ENCODE data around the gene AARS2. TPM values are rescaled to one million over a fixed set of nuclear protein-coding genes. Genes with fewer than 3 reads are reported as not detected.

The AARS2 gene
- total and polyA plus RNA-seq, 2 of the 4 experiments (the other 2 are of a cell fraction): 9.1 to 10.4 TPM

DNA sequence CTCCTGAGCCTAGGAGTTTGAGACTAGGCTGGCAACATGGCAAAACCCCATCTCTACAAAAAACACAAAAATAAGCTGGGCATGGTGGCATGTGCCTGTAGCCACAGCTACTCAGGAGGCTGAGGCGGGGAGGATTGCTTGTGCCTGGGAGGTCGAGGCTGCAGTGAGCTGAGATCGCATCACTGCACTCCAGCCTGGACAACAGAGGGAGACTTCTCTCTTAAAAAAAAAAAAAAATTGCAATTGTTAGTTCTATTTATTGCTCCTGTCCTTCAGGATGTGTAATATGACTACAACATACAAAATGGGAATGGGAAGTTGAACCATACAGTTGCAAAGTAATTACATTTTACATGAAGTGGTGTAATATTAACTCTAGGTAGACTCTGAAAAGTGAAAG is 8.1 kb upstream of the AARS2 start:
- Histone ChIP-seq H3K4me3 (ENCODE audit: insufficient read depth, low read depth, low read length) (no peak overlapping the region), H3K27me3 (ENCODE audit: control insufficient read depth, insufficient read depth, low read length) (peaks cover 41% of the 10 kb centered on the region), H3K27ac (ENCODE audit: insufficient read depth, low read length) (no peak overlapping the region), H3K23ac (ENCODE audit: low read depth, low read length) (no peak overlapping the region), H3K36me3 (ENCODE audit: control insufficient read depth, insufficient read depth, low read length) (no peaks in the 10 kb centered on the region), H3K9me1 (ENCODE audit: insufficient read depth, low read length) (no peaks in the 10 kb centered on the region), H4K5ac (ENCODE audit: low read depth, low read length) (no peak overlapping the region), H3K18ac (ENCODE audit: low read depth, low read length) (no peak overlapping the region), H3K4me1 (ENCODE audit: control insufficient read depth, insufficient read depth, low read length) (no peaks in the 10 kb centered on the region), H4K91ac (ENCODE audit: insufficient read depth, low read depth, low read length) (no peak overlapping the region), H2BK5ac (ENCODE audit: low read depth, low read length, poor library complexity, severe bottlenecking) (no peak overlapping the region), H4K8ac (ENCODE audit: low read depth in 2 of 2, low read length in 2 of 2) (no peak overlapping the region), H2AFZ (replicated peaks; ENCODE audit: low read length, poor library complexity) (no peak overlapping the region), H3K79me1 (ENCODE audit: low read depth in 1 of 2, low read length in 2 of 2) (no peaks in the 10 kb centered on the region), H3K4me2 (ENCODE audit: low read depth, low read length) (no peak overlapping the region), H3K9me3 (ENCODE audit: control insufficient read depth, insufficient read depth, low read length) (no peaks in the 10 kb centered on the region), H3K56ac (ENCODE audit: extremely low read depth, insufficient read depth, low read length) (no peak overlapping the region), H2BK15ac (ENCODE audit: low read depth, low read length) (no peak overlapping the region), H2AK5ac (ENCODE audit: low read depth, low read length) (no peak overlapping the region), H2BK20ac (ENCODE audit: low read depth, low read length) (no peak overlapping the region), H3K9ac (ENCODE audit: low read depth, low read length) (no peak overlapping the region), H3K14ac (replicated peaks; ENCODE audit: low read depth, low read length) (no peak overlapping the region), H2BK120ac (ENCODE audit: low read depth, low read length) (no peak overlapping the region), H4K20me1 (ENCODE audit: insufficient read depth, low read length) (no peaks in the 10 kb centered on the region), H3K4ac (ENCODE audit: low read depth, low read length) (no peak overlapping the region), H2AK9ac (replicated peaks; ENCODE audit: low read depth, low read length, poor library complexity) (no peak overlapping the region)
- intact Hi-C loops (cut with micrococcal nuclease): no loop called here
- ATAC-seq (ENCODE audit: low read depth): no peak
- BruUV-seq (replicated peaks): no TSS peak
- dilution Hi-C loops (cut with HindIII; ENCODE audit: low sequenced_read_pairs, unreplicated experiment): no loop called here
- CTCF ChIA-PET: no interaction called here
- POLR2A ChIA-PET (ENCODE audit: unreplicated experiment): no interaction called here
- in situ Hi-C loops (cut with MboI; ENCODE audit: low sequenced_read_pairs): no loop called here
- WGBS, 2 experiments (ENCODE audit: extremely low coverage in 2 of 2, insufficient read length in 1 of 2): no CpG with 5 or more reads among the region's 3 CpGs
- TF ChIP-seq NFE2L2 (IDR thresholded peaks at IDR 0.05; ENCODE audit: low read depth, low read length): no peak
- TF ChIP-seq SMC3 (IDR thresholded peaks at IDR 0.05; ENCODE audit: low read depth, low read length): no peak
- no peak for TF ChIP-seq MAZ (IDR thresholded peaks at IDR 0.05; ENCODE audit: borderline replicate concordance, low read depth, low read length)
- TF ChIP-seq RCOR1 (IDR thresholded peaks at IDR 0.05; ENCODE audit: insufficient replicate concordance, low read length): no peak
- no peak for TF ChIP-seq CHD1 (IDR thresholded peaks at IDR 0.05; ENCODE audit: low read depth, low read length)
- TF ChIP-seq POLR2A (IDR thresholded peaks at IDR 0.05; ENCODE audit: low read depth, low read length): no peak
- no peak for TF ChIP-seq CEBPB (IDR thresholded peaks at IDR 0.05; ENCODE audit: low read depth, low read length)
- TF ChIP-seq MXI1 (IDR thresholded peaks at IDR 0.05; ENCODE audit: borderline replicate concordance, low read depth, low read length): no peak
- TF ChIP-seq MAFK (IDR thresholded peaks at IDR 0.05; ENCODE audit: low read depth, low read length): no peak
- TF ChIP-seq, protein P1, sequence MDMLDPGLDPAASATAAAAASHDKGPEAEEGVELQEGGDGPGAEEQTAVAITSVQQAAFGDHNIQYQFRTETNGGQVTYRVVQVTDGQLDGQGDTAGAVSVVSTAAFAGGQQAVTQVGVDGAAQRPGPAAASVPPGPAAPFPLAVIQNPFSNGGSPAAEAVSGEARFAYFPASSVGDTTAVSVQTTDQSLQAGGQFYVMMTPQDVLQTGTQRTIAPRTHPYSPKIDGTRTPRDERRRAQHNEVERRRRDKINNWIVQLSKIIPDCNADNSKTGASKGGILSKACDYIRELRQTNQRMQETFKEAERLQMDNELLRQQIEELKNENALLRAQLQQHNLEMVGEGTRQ (IDR thresholded peaks at IDR 0.05; ENCODE audit: low read depth, low read length): no peak
- TF ChIP-seq FOS (IDR thresholded peaks at IDR 0.05; ENCODE audit: low read depth, low read length): no peak
- no peak for TF ChIP-seq RFX5 (IDR thresholded peaks at IDR 0.05; ENCODE audit: low read depth, low read length)
- no peak for DNase-seq

All from IMR-90 (cell line).